Colonic mucosa (tissue), 4 donors: ENCODE results near the gene SEMA3B. TPM values are rescaled to one million over a fixed set of nuclear protein-coding genes. Genes with fewer than 3 reads are reported as not detected.
A peak's percentile ranks its signal among the peaks of the same experiment; 100 is the strongest.

Experiments used
- DNase-seq: peaks from one replicate; pipeline ENCODE4 v3.0.0-alpha.2; 2020
- H3K27ac ChIP-seq: fragments of 200-600 bp; one replicate; pipeline ENCODE4 v1.8.0; 2021
- H3K27me3 ChIP-seq: fragments of 200-600 bp; one replicate; pipeline ENCODE4 v1.8.0; 2021
- H3K36me3 ChIP-seq: fragments of 200-600 bp; one replicate; pipeline ENCODE4 v1.8.0; 2021
- H3K4me1 ChIP-seq: fragments of 200-600 bp; one replicate; pipeline ENCODE4 v1.8.0; 2021; ENCODE audit warnings: mild to moderate bottlenecking
- H3K4me3 ChIP-seq: fragments of 200-600 bp; one replicate; pipeline ENCODE4 v1.8.0; 2021
- H3K9ac ChIP-seq, 2 donors: one replicate each; pipeline ENCODE4 v1.7.0; 2013; ENCODE audit warnings: control low read depth in 2 of 2, low read depth in 2 of 2, low read length in 2 of 2
- H3K9me3 ChIP-seq: fragments of 200-600 bp; one replicate; pipeline ENCODE4 v1.8.0; 2021
- CTCF ChIP-seq: fragments of 200-600 bp; IDR thresholded peaks from one replicate; pipeline ENCODE4 v1.8.0; 2022; ENCODE audit warnings: antibody characterized with exemption, mild to moderate bottlenecking
- intact Hi-C: fragments of 100-400 bp; cut with DNase I; formaldehyde crosslinking; loops from one replicate; pipeline ENCODE4 v1.14.1; 2022
- total RNA-seq, 2 donors: library from RNA; stranded (reverse); fragmentation: NEBNext Ultra II Directional in 1 of 2; extraction: Animal tissue kit (Norgen Biotek cat#: 25700) in 1 of 2; gene quantifications; one replicate each; pipeline ENCODE4 v1.2.1, GENCODE V29; 2021
- donor health status: healthy.
- donor health status: DM: no; HTN: no; CAD: no.
- donor health status: DM: no; HTN: no; CAD: no.

SEMA3B gene
- total RNA-seq, 2 donors from 2014 or later: 51.6 to 57.0 TPM

GRCh38 chr3:50238549-50239026, 30.4 kb upstream of the SEMA3B start:
- H3K27ac ChIP-seq: peak overlapping the region; percentile 82
- no peak for TF ChIP-seq CTCF
- peak; percentile 94 for DNase-seq
- H3K9ac ChIP-seq: peak overlapping the region; percentile 58 to 89
- H3K36me3 ChIP-seq: no peaks in the 10 kb centered on the region
- H3K4me3 ChIP-seq: peak overlapping the region; percentile 52
- intact Hi-C loops: no loop called here
- H3K9me3 ChIP-seq: no peaks in the 10 kb centered on the region
- H3K4me1 ChIP-seq: peaks cover 31% of the 10 kb centered on the region
- H3K27me3 ChIP-seq: no peaks in the 10 kb centered on the region

GRCh38 chr3:50239649-50240048, 29.3 kb upstream of the SEMA3B start:
- Histone ChIP-seq H3K9me3 (no peaks in the 10 kb centered on the region), H3K4me3 (no peak overlapping the region), H3K9ac (no peak overlapping the region), H3K36me3 (no peaks in the 10 kb centered on the region), H3K4me1 (peaks cover 31% of the 10 kb centered on the region), H3K27ac (no peak overlapping the region), H3K27me3 (no peaks in the 10 kb centered on the region)
- TF ChIP-seq CTCF: no peak
- DNase-seq: no peak
- intact Hi-C loops: no loop called here

GRCh38 chr3:50241163-50241562, 27.8 kb upstream of the SEMA3B start:
- intact Hi-C loops: no loop called here
- H3K4me3 ChIP-seq: no peak overlapping the region
- H3K27ac ChIP-seq: peak overlapping the region; percentile 52
- TF ChIP-seq CTCF: no peak
- DNase-seq: no peak
- H3K9me3 ChIP-seq: no peaks in the 10 kb centered on the region
- H3K4me1 ChIP-seq: peaks cover 41% of the 10 kb centered on the region
- no peaks in the 10 kb centered on the region for H3K27me3 ChIP-seq
- no peaks in the 10 kb centered on the region for H3K36me3 ChIP-seq
- peak overlapping the region in 1 of 2 donors; percentile 3 for H3K9ac ChIP-seq

GRCh38 chr3:50241713-50242380, 27.1 kb upstream of the SEMA3B start:
- H3K4me1 ChIP-seq: peaks cover 41% of the 10 kb centered on the region
- H3K9ac ChIP-seq: peak overlapping the region; percentile 3 to 45
- no peak overlapping the region for H3K4me3 ChIP-seq
- intact Hi-C loops: no loop called here
- no peaks in the 10 kb centered on the region for H3K9me3 ChIP-seq
- H3K27ac ChIP-seq: peak overlapping the region; percentile 52
- no peak for DNase-seq
- H3K27me3 ChIP-seq: no peaks in the 10 kb centered on the region
- no peaks in the 10 kb centered on the region for H3K36me3 ChIP-seq
- TF ChIP-seq CTCF: no peak

GRCh38 chr3:50242381-50242770, 26.6 kb upstream of the SEMA3B start:
- Histone ChIP-seq H3K9me3 (no peaks in the 10 kb centered on the region), H3K27ac (peak overlapping the region; percentile 52), H3K36me3 (no peaks in the 10 kb centered on the region), H3K4me3 (no peak overlapping the region), H3K4me1 (peaks cover 38% of the 10 kb centered on the region), H3K27me3 (no peaks in the 10 kb centered on the region), H3K9ac (no peak overlapping the region)
- DNase-seq: no peak
- TF ChIP-seq CTCF: no peak
- intact Hi-C loops: no loop called here
